ENCODE data around the gene COL4A1. TPM values are rescaled to one million over a fixed set of nuclear protein-coding genes. Genes with fewer than 3 reads are reported as not detected.

COL4A1 gene
- total RNA-seq, 1 donor from 2014 or later, result 5,210 TPM

DNA sequence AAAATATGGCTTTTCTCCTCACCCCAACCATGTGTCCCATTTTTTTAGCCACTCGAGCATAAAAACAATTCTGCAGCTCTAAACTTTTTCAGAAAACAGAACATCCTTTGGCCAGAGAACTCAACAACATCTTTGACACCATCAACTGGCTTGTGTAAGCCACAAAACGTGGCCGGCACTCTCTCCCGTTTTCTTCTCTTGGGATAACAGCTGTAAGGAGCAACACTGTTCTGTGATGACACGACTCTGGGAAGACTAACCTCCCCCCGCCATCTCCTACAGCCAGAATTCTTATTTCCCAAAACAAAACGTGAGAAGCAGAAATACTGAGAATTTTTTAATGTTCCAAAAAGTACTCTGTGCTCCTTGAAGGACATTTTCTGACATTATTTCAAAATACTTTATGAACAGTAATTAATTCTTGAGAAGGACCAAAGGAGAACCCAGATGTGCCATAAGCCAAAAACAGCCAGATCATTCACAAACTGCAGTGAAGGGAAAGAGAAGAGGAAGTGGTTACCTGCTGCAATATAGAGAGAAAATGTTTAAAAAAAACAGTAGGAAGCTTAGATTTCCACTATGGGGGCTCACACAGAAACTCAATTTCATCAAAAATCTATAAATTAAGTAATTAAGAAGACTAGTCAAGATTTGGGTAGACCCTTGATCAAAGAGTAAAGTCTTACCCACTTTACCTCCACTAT, 25.8 kb downstream of the COL4A1 start:
- Mint-ChIP-seq H3K9me3 (ENCODE audit: low read depth) (no peaks in the 10 kb centered on the region), H3K27me3 (ENCODE audit: low read depth) (no peaks in the 10 kb centered on the region), H3K36me3 (ENCODE audit: low read depth) (peaks cover 19% of the 10 kb centered on the region), H3K4me1 (ENCODE audit: low read depth) (peaks cover 98% of the 10 kb centered on the region), H3K27ac (ENCODE audit: unreplicated experiment) (peak overlapping the region; percentile 87), H3K4me3 (ENCODE audit: unreplicated experiment) (peak overlapping the region; percentile 7)
- DNase-seq (ENCODE audit: low spot score), result no peak
- TF ChIP-seq, protein P1, sequence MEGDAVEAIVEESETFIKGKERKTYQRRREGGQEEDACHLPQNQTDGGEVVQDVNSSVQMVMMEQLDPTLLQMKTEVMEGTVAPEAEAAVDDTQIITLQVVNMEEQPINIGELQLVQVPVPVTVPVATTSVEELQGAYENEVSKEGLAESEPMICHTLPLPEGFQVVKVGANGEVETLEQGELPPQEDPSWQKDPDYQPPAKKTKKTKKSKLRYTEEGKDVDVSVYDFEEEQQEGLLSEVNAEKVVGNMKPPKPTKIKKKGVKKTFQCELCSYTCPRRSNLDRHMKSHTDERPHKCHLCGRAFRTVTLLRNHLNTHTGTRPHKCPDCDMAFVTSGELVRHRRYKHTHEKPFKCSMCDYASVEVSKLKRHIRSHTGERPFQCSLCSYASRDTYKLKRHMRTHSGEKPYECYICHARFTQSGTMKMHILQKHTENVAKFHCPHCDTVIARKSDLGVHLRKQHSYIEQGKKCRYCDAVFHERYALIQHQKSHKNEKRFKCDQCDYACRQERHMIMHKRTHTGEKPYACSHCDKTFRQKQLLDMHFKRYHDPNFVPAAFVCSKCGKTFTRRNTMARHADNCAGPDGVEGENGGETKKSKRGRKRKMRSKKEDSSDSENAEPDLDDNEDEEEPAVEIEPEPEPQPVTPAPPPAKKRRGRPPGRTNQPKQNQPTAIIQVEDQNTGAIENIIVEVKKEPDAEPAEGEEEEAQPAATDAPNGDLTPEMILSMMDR (IDR thresholded peaks at IDR 0.05), result no peak

DNA sequence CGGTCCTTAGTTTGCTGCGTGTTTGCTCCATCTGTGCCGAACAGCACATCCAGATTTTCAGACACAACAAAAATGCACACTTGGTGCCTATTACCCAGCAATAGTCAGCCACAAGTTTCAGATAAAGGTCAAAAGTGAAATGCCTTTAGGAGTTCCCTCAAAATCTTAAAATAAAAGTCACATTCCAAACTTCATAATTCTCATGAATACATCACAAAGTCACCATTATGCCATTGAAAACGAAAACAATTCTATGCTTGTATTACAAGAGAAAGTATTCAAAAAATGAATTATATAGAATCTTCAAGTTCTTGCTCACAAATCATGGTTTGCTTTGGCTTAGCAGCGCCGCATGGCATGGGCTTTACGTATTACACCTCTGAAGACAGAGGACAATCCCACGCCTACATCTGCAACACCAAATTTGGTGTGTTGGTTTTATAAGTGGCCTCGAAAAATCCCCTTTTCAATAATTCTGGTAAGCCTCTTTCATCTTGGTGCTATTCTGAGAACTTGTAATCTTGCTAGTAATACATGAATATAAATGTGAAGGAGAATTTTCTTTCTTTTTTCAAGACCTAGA, 26.6 kb downstream of the COL4A1 start:
- peaks cover 24% of the 10 kb centered on the region for H3K36me3 Mint-ChIP-seq (ENCODE audit: low read depth)
- no peak for DNase-seq (ENCODE audit: low spot score)
- H3K27ac Mint-ChIP-seq (ENCODE audit: unreplicated experiment), result peak overlapping the region; percentile 87
- no peaks in the 10 kb centered on the region for H3K27me3 Mint-ChIP-seq (ENCODE audit: low read depth)
- TF ChIP-seq, protein P1 (IDR thresholded peaks at IDR 0.05), result peak; percentile 70
- H3K9me3 Mint-ChIP-seq (ENCODE audit: low read depth), result no peaks in the 10 kb centered on the region
- peaks cover 97% of the 10 kb centered on the region for H3K4me1 Mint-ChIP-seq (ENCODE audit: low read depth)
- peak overlapping the region; percentile 31 for H3K4me3 Mint-ChIP-seq (ENCODE audit: unreplicated experiment)

DNA sequence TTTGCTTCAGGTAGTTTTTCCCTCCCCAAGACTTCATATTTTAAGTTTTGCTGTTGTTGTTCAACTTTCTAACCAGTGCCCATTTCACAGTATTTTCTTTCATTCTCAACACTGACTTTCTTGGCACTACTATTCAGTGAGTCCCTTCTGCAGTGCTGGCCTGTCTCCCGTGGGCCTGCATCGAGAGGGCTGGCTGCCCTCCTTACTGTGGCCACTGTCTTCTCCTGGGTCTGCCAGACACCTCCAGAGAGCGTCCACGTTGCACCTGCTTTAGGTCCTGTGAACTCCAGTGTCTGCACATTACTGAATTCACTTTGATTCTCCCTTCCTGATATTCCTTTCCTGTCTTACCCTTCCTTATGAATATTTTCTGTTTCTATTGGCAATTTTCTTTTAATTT, 27.3 kb downstream of the COL4A1 start:
- Mint-ChIP-seq H3K27me3 (ENCODE audit: low read depth) (no peaks in the 10 kb centered on the region), H3K27ac (ENCODE audit: unreplicated experiment) (peak overlapping the region; percentile 87), H3K36me3 (ENCODE audit: low read depth) (peaks cover 20% of the 10 kb centered on the region), H3K9me3 (ENCODE audit: low read depth) (no peaks in the 10 kb centered on the region), H3K4me3 (ENCODE audit: unreplicated experiment) (peak overlapping the region; percentile 31), H3K4me1 (ENCODE audit: low read depth) (peaks cover 96% of the 10 kb centered on the region)
- DNase-seq (ENCODE audit: low spot score), result no peak
- TF ChIP-seq, protein P1 (IDR thresholded peaks at IDR 0.05), result no peak

DNA sequence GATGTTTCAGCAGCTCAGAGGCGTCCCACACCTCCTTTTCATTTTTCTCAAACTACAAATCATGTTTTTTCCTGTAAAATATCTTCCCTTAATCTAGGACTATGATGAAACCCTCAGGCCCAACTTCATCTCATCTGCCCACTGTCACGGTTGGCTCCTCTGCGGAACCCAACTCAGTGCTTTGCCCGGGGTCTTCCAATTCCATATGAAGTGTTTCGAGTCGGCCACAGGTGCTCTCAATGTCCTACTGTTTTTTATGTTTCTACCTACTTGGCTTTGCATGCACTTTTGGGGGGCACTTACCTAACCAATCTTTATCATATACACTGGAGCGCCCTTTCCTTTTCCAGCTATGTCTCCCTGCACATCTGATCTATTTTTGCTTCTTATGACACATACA, 28.1 kb downstream of the COL4A1 start:
- TF ChIP-seq, protein P1 (IDR thresholded peaks at IDR 0.05), result no peak
- no peak for DNase-seq (ENCODE audit: low spot score)
- H3K36me3 Mint-ChIP-seq (ENCODE audit: low read depth), result peaks cover 20% of the 10 kb centered on the region
- H3K4me3 Mint-ChIP-seq (ENCODE audit: unreplicated experiment), result no peak overlapping the region
- peak overlapping the region; percentile 87 for H3K27ac Mint-ChIP-seq (ENCODE audit: unreplicated experiment)
- H3K27me3 Mint-ChIP-seq (ENCODE audit: low read depth), result no peaks in the 10 kb centered on the region
- H3K9me3 Mint-ChIP-seq (ENCODE audit: low read depth), result no peaks in the 10 kb centered on the region
- H3K4me1 Mint-ChIP-seq (ENCODE audit: low read depth), result peaks cover 95% of the 10 kb centered on the region

DNA sequence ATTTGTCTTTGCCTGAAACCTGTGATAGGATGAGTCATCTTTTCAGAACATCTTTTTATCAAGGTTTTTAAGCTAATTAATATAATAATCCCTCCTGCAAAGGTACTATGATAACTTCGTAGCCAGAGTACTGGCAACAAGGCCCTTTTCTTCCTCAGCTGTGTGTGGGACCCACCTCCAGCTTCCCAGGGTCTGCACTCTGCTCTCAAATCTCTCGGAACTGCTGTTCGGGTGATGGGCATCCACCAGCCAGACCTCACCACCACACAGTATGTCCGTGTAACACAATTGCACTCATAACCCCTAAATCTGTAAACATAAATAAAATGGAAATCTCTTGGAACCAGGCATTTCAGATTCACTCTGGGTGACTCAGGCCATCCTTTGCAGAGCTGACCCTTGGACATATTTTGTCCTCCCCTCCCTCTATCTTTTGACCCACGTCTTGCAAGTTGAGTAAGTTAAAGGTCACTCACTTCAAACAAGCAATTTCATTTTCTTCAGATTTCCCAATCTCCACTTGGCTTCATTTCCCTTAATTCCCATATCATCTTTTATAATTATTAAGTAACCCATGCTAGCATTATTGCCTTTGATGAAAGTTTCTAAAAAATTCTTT, 29.5 kb downstream of the COL4A1 start:
- Mint-ChIP-seq H3K27ac (ENCODE audit: unreplicated experiment) (peak overlapping the region; percentile 60), H3K27me3 (ENCODE audit: low read depth) (no peaks in the 10 kb centered on the region), H3K9me3 (ENCODE audit: low read depth) (no peaks in the 10 kb centered on the region), H3K36me3 (ENCODE audit: low read depth) (peaks cover 24% of the 10 kb centered on the region), H3K4me1 (ENCODE audit: low read depth) (peaks cover 94% of the 10 kb centered on the region), H3K4me3 (ENCODE audit: unreplicated experiment) (no peak overlapping the region)
- DNase-seq (ENCODE audit: low spot score), result no peak
- TF ChIP-seq, protein P1 (IDR thresholded peaks at IDR 0.05), result no peak

Measured in chondrocyte (in vitro differentiated cells).